ENCODE results near the gene ATP1A1.

GRCh38 chr1:116337398-116337797, 35.6 kb upstream of the ATP1A1 start:
- TF ChIP-seq MYC (IDR thresholded peaks at IDR 0.05; ENCODE audit: low read depth, low read length) (no peak), CTCF (IDR thresholded peaks at IDR 0.05; ENCODE audit: extremely low read depth in 1 of 2, insufficient read depth in 1 of 2, low read depth in 1 of 2, low read length in 2 of 2) (no peak), EZH2 (IDR thresholded peaks at IDR 0.05; ENCODE audit: borderline replicate concordance, low read depth, low read length, severe bottlenecking) (no peak), JUN (IDR thresholded peaks at IDR 0.05; ENCODE audit: borderline replicate concordance, insufficient read depth, insufficient read length, low read depth) (no peak), POLR2A (IDR thresholded peaks at IDR 0.05; ENCODE audit: low read depth, low read length) (no peak), MAX (IDR thresholded peaks at IDR 0.05; ENCODE audit: insufficient read depth, insufficient read length) (no peak), POLR2AphosphoS5 (IDR thresholded peaks at IDR 0.05; ENCODE audit: insufficient read depth, low read depth, low read length) (no peak), FOS (IDR thresholded peaks at IDR 0.05; ENCODE audit: borderline replicate concordance, insufficient read depth, low read length) (no peak)
